Measurements from ENCODE around the gene TEAD1.

TEAD1 gene

GRCh38 chr11:12817681-12818332, 143.6 kb downstream of the TEAD1 start:
- no peak for DNase-seq

- DNase-seq = no peak
These were observed 144.3 kb downstream of the TEAD1 start for GRCh38 chr11:12818333-12819015.

- no peak for DNase-seq
These were observed 148.3 kb downstream of the TEAD1 start for GRCh38 chr11:12822392-12823022.

- DNase-seq = no peak
These were observed 150.2 kb downstream of the TEAD1 start for GRCh38 chr11:12824281-12825041.

- DNase-seq = no peak
These were observed 152.2 kb downstream of the TEAD1 start for GRCh38 chr11:12826441-12826840.

GRCh38 chr11:12827369-12827768, 153.1 kb downstream of the TEAD1 start:
- no peak for DNase-seq

- DNase-seq = no peak
These were observed 153.9 kb downstream of the TEAD1 start for GRCh38 chr11:12827929-12828812.

- DNase-seq = no peak
These were observed 154.9 kb downstream of the TEAD1 start for GRCh38 chr11:12829131-12829530.

GRCh38 chr11:12829540-12830314, 155.5 kb downstream of the TEAD1 start:
- DNase-seq = no peak

GRCh38 chr11:12831471-12832202, 157.4 kb downstream of the TEAD1 start:
- DNase-seq = no peak

GRCh38 chr11:12832480-12833224, 158.4 kb downstream of the TEAD1 start:
- DNase-seq = no peak

GRCh38 chr11:12834166-12834565, 159.9 kb downstream of the TEAD1 start:
- no peak for DNase-seq

GRCh38 chr11:12834630-12835029, 160.4 kb downstream of the TEAD1 start:
- DNase-seq = no peak

GRCh38 chr11:12835286-12835685, 161.1 kb downstream of the TEAD1 start:
- no peak for DNase-seq

GRCh38 chr11:12838463-12839123, 164.4 kb downstream of the TEAD1 start:
- DNase-seq = no peak

GRCh38 chr11:12840871-12841660, 166.8 kb downstream of the TEAD1 start:
- DNase-seq = no peak

- no peak for DNase-seq
These were observed 167.9 kb downstream of the TEAD1 start for GRCh38 chr11:12841946-12842630.
